Neural progenitor cell (in vitro differentiated cells): ENCODE measurements around the gene NDUFS2. TPM values are rescaled to one million over a fixed set of nuclear protein-coding genes. Genes with fewer than 3 reads are reported as not detected.

ENCODE experiments used
- DNase-seq: peaks from one replicate; pipeline ENCODE4 v3.0.0-alpha.2; 2016; ENCODE audit warnings: low spot score
- H2AFZ ChIP-seq: fragments of 200-600 bp; sonication (generic); replicated peaks from 2 replicates; pipeline ENCODE4 v1.6.1; 2016; ENCODE audit warnings: antibody characterized with exemption
- H3F3A ChIP-seq: fragments of 200-600 bp; sonication (generic); 2 replicates; pipeline ENCODE4 v1.6.1; 2016; ENCODE audit warnings: antibody characterized with exemption, low read depth
- H3K27ac ChIP-seq: fragments of 200-600 bp; sonication (generic); 2 replicates; pipeline ENCODE4 v1.5.1; 2016; ENCODE audit warnings: mild to moderate bottlenecking
- H3K27me3 ChIP-seq: fragments of 200-600 bp; sonication (generic); 2 replicates; pipeline ENCODE4 v1.6.1; 2016; ENCODE audit warnings: mild to moderate bottlenecking, moderate library complexity
- H3K36me3 ChIP-seq: fragments of 200-600 bp; sonication (generic); 2 replicates; pipeline ENCODE4 v1.5.1; 2016
- H3K4me1 ChIP-seq: fragments of 200-600 bp; sonication (generic); 2 replicates; pipeline ENCODE4 v1.6.1; 2016; ENCODE audit warnings: mixed run types
- H3K4me2 ChIP-seq: fragments of 200-600 bp; sonication (generic); 2 replicates; pipeline ENCODE4 v1.6.1; 2016
- H3K4me3 ChIP-seq: fragments of 200-600 bp; sonication (generic); 2 replicates; pipeline ENCODE4 v1.5.1; 2016
- H3K79me2 ChIP-seq: fragments of 200-600 bp; sonication (generic); 2 replicates; pipeline ENCODE4 v1.6.1; 2016; ENCODE audit warnings: low read depth
- H3K9ac ChIP-seq: fragments of 200-600 bp; sonication (generic); 2 replicates; pipeline ENCODE4 v1.6.1; 2016
- H3K9me3 ChIP-seq: fragments of 200-600 bp; sonication (generic); 2 replicates; pipeline ENCODE4 v1.5.1; 2016; ENCODE audit warnings: low read depth
- H4K20me1 ChIP-seq: fragments of 200-600 bp; sonication (generic); 2 replicates; pipeline ENCODE4 v1.6.1; 2016; ENCODE audit warnings: low read depth
- H3K27ac Mint-ChIP-seq: 3 replicates; pipeline ENCODE4 v1.8.0; 2021; ENCODE audit warnings: mixed read lengths
- H3K27me3 Mint-ChIP-seq: 2 replicates; pipeline ENCODE4 v1.8.0; 2022; ENCODE audit warnings: low read depth, mild to moderate bottlenecking, inconsistent platforms, moderate library complexity, mixed read lengths; ENCODE audit not compliant: insufficient read depth
- H3K36me3 Mint-ChIP-seq: 3 replicates; pipeline ENCODE4 v1.8.0; 2021; ENCODE audit warnings: mixed read lengths
- H3K4me1 Mint-ChIP-seq: 3 replicates; pipeline ENCODE4 v1.8.0; 2021; ENCODE audit warnings: mixed read lengths
- H3K4me3 Mint-ChIP-seq: 3 replicates; pipeline ENCODE4 v1.8.0; 2021; ENCODE audit warnings: mild to moderate bottlenecking, moderate library complexity, mixed read lengths
- H3K9me3 Mint-ChIP-seq: 3 replicates; pipeline ENCODE4 v1.8.0; 2020; ENCODE audit warnings: mixed read lengths
- CTCF ChIP-seq: fragments of 200-600 bp; sonication (generic); IDR thresholded peaks from 2 replicates; pipeline ENCODE4 v1.5.1; 2017; ENCODE audit warnings: antibody characterized with exemption, mild to moderate bottlenecking
- EZH2 ChIP-seq: fragments of 200-600 bp; sonication (generic); IDR thresholded peaks from 2 replicates; pipeline ENCODE4 v1.6.1; 2017; ENCODE audit warnings: antibody characterized with exemption, mild to moderate bottlenecking, moderate library complexity
- EZH2phosphoT487 ChIP-seq: fragments of 200-600 bp; sonication (generic); IDR thresholded peaks from 2 replicates; pipeline ENCODE4 v1.6.1; 2017; ENCODE audit warnings: antibody characterized with exemption
- total RNA-seq: library from RNA; depleted of rRNA; stranded (reverse); fragments of >200 nt; gene quantifications from 2 replicates; pipeline ENCODE4 v1.2.3, GENCODE V29; 2015; ENCODE audit warnings: low replicate concordance

The NDUFS2 gene
- total RNA-seq, 1 donor from 2014 or later: 107 TPM

- H3K9me3 Mint-ChIP-seq: no peaks in the 10 kb centered on the region
- H3K4me3 ChIP-seq: no peak overlapping the region
- H3K27ac Mint-ChIP-seq: no peak overlapping the region
- H3K4me3 Mint-ChIP-seq: no peak overlapping the region
- H3K79me2 ChIP-seq: no peaks in the 10 kb centered on the region
- DNase-seq: no peak
- no peaks in the 10 kb centered on the region for H3K36me3 Mint-ChIP-seq
- H3K27me3 ChIP-seq: no peaks in the 10 kb centered on the region
- no peak overlapping the region for H3K4me2 ChIP-seq
- H3K9ac ChIP-seq: no peak overlapping the region
- H3K27me3 Mint-ChIP-seq: peaks cover 19% of the 10 kb centered on the region
- TF ChIP-seq CTCF (no peak), EZH2phosphoT487 (no peak), EZH2 (no peak)
- no peaks in the 10 kb centered on the region for H3K4me1 ChIP-seq
- H3F3A ChIP-seq: no peaks in the 10 kb centered on the region
- H4K20me1 ChIP-seq: no peaks in the 10 kb centered on the region
- no peak overlapping the region for H2AFZ ChIP-seq
- no peak overlapping the region for H3K27ac ChIP-seq
- H3K4me1 Mint-ChIP-seq: peaks cover 13% of the 10 kb centered on the region
- no peaks in the 10 kb centered on the region for H3K9me3 ChIP-seq
- no peaks in the 10 kb centered on the region for H3K36me3 ChIP-seq
Observed at GRCh38 chr1:161188381-161188780, 13.8 kb upstream of the NDUFS2 start.

GRCh38 chr1:161189036-161189435 is 13.1 kb upstream of the NDUFS2 start:
- peaks cover 13% of the 10 kb centered on the region for H3K4me1 Mint-ChIP-seq
- Histone ChIP-seq H3K4me3 (no peak overlapping the region), H3K4me2 (no peak overlapping the region)

GRCh38 chr1:161190962-161191521 is 11.1 kb upstream of the NDUFS2 start:
- no peak for DNase-seq
- Histone ChIP-seq H4K20me1 (no peaks in the 10 kb centered on the region), H3K79me2 (no peaks in the 10 kb centered on the region), H3K27ac (no peak overlapping the region), H3K4me3 (no peak overlapping the region), H3K4me2 (no peak overlapping the region), H3F3A (no peaks in the 10 kb centered on the region), H3K4me1 (no peaks in the 10 kb centered on the region), H3K27me3 (no peaks in the 10 kb centered on the region), H3K9ac (no peak overlapping the region), H3K36me3 (no peaks in the 10 kb centered on the region), H2AFZ (no peak overlapping the region), H3K9me3 (no peaks in the 10 kb centered on the region)
- TF ChIP-seq EZH2phosphoT487: no peak
- TF ChIP-seq EZH2: no peak
- TF ChIP-seq CTCF: no peak
- Mint-ChIP-seq H3K27me3 (peaks cover 15% of the 10 kb centered on the region), H3K27ac (no peak overlapping the region), H3K4me3 (no peak overlapping the region), H3K36me3 (no peaks in the 10 kb centered on the region), H3K4me1 (peaks cover 13% of the 10 kb centered on the region), H3K9me3 (no peaks in the 10 kb centered on the region)

More at GRCh38 chr1:161189036-161189435, 13.1 kb upstream of the NDUFS2 start:
- no peak overlapping the region for H3K27ac ChIP-seq
- no peak overlapping the region for H3K9ac ChIP-seq
- Mint-ChIP-seq H3K9me3 (no peaks in the 10 kb centered on the region), H3K36me3 (no peaks in the 10 kb centered on the region), H3K27me3 (peaks cover 14% of the 10 kb centered on the region), H3K4me3 (no peak overlapping the region), H3K27ac (no peak overlapping the region)
- DNase-seq: no peak
- H3K9me3 ChIP-seq: no peaks in the 10 kb centered on the region
- no peaks in the 10 kb centered on the region for H3K27me3 ChIP-seq
- no peak overlapping the region for H2AFZ ChIP-seq
- no peaks in the 10 kb centered on the region for H3F3A ChIP-seq
- no peaks in the 10 kb centered on the region for H4K20me1 ChIP-seq
- no peaks in the 10 kb centered on the region for H3K36me3 ChIP-seq
- H3K79me2 ChIP-seq: no peaks in the 10 kb centered on the region
- TF ChIP-seq CTCF: no peak
- no peak for TF ChIP-seq EZH2phosphoT487
- TF ChIP-seq EZH2: no peak
- no peaks in the 10 kb centered on the region for H3K4me1 ChIP-seq
